Measurements from ENCODE around the gene CTRB2.

Gene CTRB2

DNA sequence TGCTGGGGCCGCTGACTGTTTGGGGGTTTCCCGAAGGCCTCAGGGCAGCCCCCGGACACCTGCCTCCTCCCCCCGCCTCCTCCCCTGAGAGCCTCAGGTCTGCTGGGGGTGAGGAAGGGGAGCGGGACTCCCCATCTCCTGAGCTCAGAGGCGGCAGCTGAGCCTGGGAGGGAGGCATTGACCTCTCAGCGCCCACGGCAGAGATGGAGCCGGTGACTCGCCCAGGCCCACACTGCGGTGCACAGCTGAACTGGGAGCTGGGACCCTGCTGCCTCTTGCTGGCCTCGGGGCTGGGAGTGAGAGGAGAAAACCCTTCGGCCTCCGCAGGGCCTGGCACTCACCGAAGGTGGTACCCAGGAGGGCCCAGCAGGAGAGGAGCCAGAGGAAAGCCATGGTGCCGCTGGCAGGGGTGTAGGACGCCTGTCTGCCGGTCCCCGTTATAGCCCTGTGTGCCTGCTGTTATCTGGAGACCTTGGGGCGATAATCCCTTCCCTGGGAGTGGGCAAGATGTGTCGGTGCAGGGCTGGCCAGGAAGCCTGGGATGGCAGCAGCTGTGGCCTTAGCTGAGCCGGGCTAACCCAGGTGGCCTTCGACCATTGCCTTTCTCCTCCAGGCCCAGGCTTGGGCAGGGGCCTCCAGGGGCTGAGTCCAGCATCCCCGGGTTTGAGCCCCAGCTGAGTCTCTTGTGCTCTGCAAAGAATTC is at the start of gene CTRB2:
Gene CTRB2, minus strand, starts transcription at position 413 of the 703 bp plus-strand sequence. Its CDS starts 20 bp downstream, at position 393.
- DNase-seq: no peak
- in situ Hi-C loops (cut with HindIII; ENCODE audit: low pct_ligation_motif_present, low pct_unique_long_range_greater_than_20kb, low sequenced_read_pairs): no loop called here

DNA sequence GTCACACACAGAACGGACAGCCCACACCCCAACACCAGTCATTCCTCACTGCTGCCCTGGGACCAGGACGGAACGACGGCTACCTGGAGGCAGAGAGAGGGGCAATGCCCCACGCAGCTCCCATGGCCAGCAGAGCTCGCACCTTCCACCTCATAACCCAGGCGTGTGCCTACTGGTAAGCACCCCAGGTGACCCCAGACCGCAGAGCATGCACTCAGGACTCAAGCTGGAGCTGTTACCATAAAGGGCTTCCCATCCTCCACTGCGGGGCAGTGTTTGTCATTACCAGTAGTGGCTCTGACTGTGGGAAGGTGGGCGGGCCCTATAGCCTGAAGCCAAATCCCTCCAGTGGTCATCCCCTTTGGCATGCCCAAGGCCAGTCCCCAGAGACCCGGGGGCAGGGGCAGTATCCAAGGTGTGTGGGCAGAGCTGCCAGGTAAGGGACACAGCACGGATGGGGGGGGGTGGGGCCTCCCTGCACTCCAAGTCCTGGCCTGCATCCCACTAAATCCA is 49.2 kb upstream of the CTRB2 start:
- DNase-seq: no peak
- in situ Hi-C loops (cut with HindIII; ENCODE audit: low pct_ligation_motif_present, low pct_unique_long_range_greater_than_20kb, low sequenced_read_pairs): no loop called here

DNA sequence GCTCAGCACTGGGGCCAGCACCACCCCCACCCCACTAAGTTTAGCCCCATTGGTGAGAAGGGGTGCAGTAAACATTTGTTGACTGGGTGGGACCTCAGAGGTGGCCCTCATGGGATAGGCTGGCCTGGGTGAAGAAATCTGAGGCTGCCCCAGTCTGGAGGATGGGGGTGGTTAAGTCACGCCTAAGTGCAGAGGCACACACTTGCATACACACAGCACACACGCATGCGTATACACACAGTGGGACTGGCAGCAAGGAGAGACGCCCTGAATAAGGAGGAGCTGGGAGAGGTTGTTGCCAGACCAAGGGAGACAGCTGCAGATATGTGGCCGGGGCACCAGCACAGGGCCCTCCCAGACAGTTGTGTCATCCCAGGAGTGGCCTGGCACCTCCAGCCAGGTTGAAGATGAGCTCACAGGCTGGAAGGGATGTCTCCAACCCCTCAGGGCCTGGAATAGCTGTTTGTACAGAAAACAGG is 47.4 kb upstream of the CTRB2 start:
- no peak for DNase-seq
- in situ Hi-C loops (cut with HindIII; ENCODE audit: low pct_ligation_motif_present, low pct_unique_long_range_greater_than_20kb, low sequenced_read_pairs): no loop called here

- in situ Hi-C loops (cut with HindIII; ENCODE audit: low pct_ligation_motif_present, low pct_unique_long_range_greater_than_20kb, low sequenced_read_pairs): no loop called here
- DNase-seq: no peak
These were observed 46.3 kb upstream of the CTRB2 start for GRCh38 chr16:75252946-75253911.

DNA sequence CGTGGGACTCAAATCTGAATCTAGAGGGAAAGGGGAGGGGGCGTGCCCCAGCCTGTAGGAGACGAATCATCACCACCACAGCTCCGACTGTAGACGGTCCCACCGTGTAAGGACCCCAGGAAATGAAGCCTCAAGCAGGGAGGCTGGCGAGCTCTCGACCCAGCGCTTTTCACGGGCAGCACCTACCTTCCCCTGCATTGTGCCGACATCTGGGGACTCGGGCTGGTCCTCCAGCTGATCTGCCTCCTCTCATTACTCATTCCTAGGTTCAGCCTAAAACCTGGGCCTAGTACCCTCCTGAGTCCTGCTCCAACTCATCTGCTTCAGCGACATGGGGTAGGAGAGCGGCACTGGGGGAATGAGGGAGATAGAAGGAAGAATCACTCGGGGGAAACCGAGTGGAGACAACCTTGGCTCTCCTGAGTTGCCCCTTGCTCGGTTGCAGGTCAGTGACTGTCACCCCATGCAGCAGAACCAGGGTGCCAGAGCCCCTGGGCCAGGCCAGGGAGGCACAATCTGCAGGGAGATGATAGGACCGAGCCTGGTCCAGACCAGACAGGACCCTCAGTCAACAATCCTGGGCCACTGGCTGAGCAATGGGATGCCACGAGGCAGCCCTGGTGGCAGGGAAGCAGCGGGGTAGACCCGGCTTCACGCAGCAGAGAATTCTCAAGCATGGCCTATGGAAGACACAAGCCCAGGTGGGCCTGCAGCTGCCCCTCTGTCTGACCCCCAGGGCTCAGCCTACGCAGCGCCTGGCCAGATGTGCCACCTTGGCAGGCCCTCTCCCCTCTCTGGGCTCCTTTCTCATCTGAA is 45.3 kb upstream of the CTRB2 start:
- in situ Hi-C loops (cut with HindIII; ENCODE audit: low pct_ligation_motif_present, low pct_unique_long_range_greater_than_20kb, low sequenced_read_pairs): no loop called here
- DNase-seq: no peak

DNA sequence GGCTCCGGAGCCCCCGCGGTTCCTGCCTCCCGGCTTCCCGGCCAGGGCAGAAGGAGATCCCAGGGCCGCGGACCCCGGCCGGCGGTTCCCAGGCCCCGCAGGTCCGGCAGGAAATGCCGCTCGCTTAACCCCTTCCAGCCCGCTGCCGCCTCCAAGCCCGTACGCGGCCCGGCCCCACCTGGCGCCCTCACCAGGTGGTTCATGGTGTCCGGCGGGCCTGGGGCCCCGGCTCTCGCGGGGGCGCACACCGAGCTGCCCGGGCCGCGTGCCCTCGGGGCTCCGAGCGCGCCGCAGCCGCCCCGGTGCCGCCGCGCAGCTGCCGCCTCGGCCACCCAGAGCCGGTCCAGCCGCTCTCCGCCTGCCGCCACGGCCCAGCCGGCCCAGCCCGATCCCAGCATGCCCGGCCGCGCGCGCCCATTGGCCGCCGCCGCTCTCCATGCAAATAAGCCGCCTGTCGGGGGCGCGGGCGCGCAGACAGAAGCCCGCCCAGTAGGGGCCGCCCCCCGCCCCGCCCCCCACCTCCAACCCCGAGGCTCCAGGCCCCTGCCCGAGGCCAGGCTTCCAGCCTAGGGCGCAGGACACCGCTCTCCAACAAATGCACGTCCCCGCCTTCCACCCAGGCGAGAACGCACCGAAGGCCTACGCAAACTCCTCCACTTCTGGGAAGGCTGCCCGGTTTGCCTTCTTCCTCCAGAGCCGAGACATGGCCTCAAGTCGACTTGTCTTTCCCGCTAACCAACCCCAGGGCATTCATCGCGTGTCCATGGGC is 44.5 kb upstream of the CTRB2 start, which contains the start of gene BCAR1:
Gene BCAR1, minus strand, starts transcription at position 345 of the 769 bp plus-strand sequence. Its CDS starts 142 bp downstream, at position 203.
- peak; percentile 93 for DNase-seq

DNA sequence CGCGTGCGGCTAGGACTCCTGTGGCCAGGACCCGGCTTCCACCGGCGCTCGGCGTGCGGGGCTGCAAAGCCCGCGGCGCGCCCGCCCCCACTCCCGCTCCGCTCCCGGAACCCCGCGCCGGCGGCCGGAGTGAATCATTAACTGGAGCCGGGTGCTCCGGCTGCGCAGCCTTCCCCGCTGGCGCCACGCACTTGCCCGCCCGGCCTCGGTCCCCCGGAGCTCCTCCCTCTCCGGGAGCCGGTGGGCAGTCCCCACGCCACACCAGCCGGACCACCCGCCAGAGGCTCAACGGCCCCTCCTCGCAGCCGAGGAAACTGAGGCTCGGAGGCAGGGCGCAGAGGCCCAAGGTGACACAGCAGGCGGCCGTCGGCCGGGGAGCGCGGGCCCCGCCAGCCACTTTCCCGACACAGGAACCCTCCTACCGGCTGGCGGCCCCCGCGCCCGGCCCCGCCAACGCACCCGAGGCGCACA is 43.9 kb upstream of the CTRB2 start:
- in situ Hi-C loops (cut with HindIII; ENCODE audit: low pct_ligation_motif_present, low pct_unique_long_range_greater_than_20kb, low sequenced_read_pairs): no loop called here
- DNase-seq: peak; percentile 85

More for the DNA sequence above, 44.5 kb upstream of the CTRB2 start, which contains the start of gene BCAR1:
- in situ Hi-C loops (cut with HindIII; ENCODE audit: low pct_ligation_motif_present, low pct_unique_long_range_greater_than_20kb, low sequenced_read_pairs): no loop called here

DNA sequence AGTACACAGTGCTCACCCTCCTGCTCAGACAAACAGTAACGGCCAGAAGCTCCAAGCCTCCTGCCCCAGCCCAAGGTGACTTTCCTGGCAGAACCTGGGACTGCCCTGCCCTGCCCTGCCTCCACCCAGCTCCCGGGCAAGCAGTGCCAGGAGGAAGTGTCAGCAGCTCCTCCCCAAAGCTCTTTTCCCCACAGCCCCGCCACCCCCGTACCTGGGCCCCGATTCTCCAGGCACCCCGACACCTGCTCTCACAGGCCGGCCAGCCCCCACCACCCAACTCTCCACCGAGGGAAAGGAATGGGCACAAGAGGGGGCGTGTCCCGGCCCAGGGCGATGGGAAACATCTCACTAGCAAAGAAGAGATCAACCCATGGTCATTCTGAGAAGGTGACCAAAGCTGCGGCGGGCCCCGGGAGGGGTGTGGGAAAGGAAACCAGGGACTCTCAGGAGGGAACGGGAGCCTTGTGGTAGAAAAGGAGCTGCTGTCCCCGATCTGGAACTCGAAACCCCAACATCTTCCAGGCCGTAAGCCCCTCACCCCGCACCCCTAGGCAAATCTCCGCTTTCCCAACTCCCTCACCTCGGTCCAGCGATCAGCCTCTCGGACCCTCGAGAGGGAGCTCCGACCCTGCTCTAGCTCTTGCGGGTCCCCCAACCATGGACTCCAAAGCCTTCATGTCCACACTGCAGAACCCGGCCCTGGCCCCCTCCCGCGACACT is 43.3 kb upstream of the CTRB2 start:
- peak; percentile 44 for DNase-seq
- in situ Hi-C loops (cut with HindIII; ENCODE audit: low pct_ligation_motif_present, low pct_unique_long_range_greater_than_20kb, low sequenced_read_pairs): no loop called here

GRCh38 chr16:75249441-75249840 is 42.5 kb upstream of the CTRB2 start:
- in situ Hi-C loops (cut with HindIII; ENCODE audit: low pct_ligation_motif_present, low pct_unique_long_range_greater_than_20kb, low sequenced_read_pairs): loop anchor here (25.0 kb wide), 1 partner anchor 138 kb away; no protein-coding TSS in a partner anchor
- no peak for DNase-seq

- in situ Hi-C loops (cut with HindIII; ENCODE audit: low pct_ligation_motif_present, low pct_unique_long_range_greater_than_20kb, low sequenced_read_pairs): loop anchor here (25.0 kb wide), 1 partner anchor 139 kb away; no protein-coding TSS in a partner anchor
- DNase-seq: no peak
These were observed 41.8 kb upstream of the CTRB2 start for GRCh38 chr16:75248536-75249380.

GRCh38 chr16:75248142-75248535 is 41.2 kb upstream of the CTRB2 start:
- in situ Hi-C loops (cut with HindIII; ENCODE audit: low pct_ligation_motif_present, low pct_unique_long_range_greater_than_20kb, low sequenced_read_pairs): loop anchor here (25.0 kb wide), 1 partner anchor 139 kb away; no protein-coding TSS in a partner anchor
- DNase-seq: no peak

- no peak for DNase-seq
- in situ Hi-C loops (cut with HindIII; ENCODE audit: low pct_ligation_motif_present, low pct_unique_long_range_greater_than_20kb, low sequenced_read_pairs): loop anchor here (25.0 kb wide), 1 partner anchor 140 kb away; no protein-coding TSS in a partner anchor
These were observed 40.3 kb upstream of the CTRB2 start for GRCh38 chr16:75247249-75247648.

- no peak for DNase-seq
- in situ Hi-C loops (cut with HindIII; ENCODE audit: low pct_ligation_motif_present, low pct_unique_long_range_greater_than_20kb, low sequenced_read_pairs): loop anchor here (25.0 kb wide), 1 partner anchor 141 kb away; no protein-coding TSS in a partner anchor
These were observed 39.7 kb upstream of the CTRB2 start for GRCh38 chr16:75246504-75247205.

DNA sequence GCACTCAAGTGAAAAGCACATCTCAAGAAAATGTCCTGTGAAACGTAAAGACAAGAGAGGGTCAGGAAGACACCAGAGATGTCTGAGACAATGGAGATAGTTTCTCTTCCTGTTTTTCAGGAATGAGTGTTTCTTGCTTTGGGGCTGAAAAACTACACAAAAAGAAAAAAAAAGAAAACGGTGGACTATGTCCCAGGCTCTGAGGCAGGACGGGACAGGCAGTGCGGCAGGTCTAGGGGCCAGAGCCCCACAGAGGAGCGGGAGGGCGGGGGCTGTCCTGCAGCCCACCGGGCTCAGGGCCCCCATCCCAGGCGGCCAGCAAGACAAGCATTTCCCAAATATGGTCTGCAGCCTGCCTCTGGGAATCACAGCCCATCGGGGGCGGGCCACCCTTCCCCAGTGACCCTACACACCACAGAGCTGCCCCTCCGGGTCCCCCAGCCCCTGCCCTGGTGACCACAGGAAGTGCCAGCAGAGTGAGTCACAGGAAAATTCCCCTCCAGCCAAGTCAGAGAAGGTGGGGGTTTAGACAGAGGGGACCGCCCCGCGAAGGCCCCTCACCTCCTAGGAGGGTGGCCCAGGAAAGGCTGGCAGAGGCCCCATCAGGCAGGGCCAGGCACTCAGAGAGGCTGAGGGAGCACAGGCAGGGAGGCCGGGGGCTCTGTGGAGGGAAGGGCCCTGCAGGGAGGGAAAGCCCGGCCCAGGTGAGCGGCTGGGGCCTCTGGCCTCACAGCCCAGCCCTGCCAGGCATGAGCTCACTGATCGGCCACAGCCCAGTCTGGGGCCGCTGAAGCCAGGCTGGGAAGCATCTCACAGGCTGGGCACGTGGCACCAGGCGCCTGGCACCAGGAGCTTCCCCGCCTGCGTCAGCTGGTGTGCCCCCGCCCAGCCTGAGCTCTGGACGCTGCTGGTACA is 38.1 kb upstream of the CTRB2 start:
- peak; percentile 99 for DNase-seq
- in situ Hi-C loops (cut with HindIII; ENCODE audit: low pct_ligation_motif_present, low pct_unique_long_range_greater_than_20kb, low sequenced_read_pairs): loop anchor here (25.0 kb wide), 1 partner anchor 142 kb away; no protein-coding TSS in a partner anchor
